IPS-20b (cell line): ENCODE data around the gene GNA12.

ENCODE experiments used
- H3K27ac ChIP-seq: one replicate; pipeline ENCODE4 v1.5.1; 2013; ENCODE audit warnings: low read length
- H3K27me3 ChIP-seq: 2 replicates; pipeline ENCODE4 v1.6.1; 2013; ENCODE audit warnings: mild to moderate bottlenecking, low read length, inconsistent platforms; ENCODE audit not compliant: insufficient read depth
- H3K36me3 ChIP-seq: 2 replicates; pipeline ENCODE4 v1.6.1; 2013; ENCODE audit warnings: low read depth, mild to moderate bottlenecking, inconsistent platforms, low read length, moderate library complexity; ENCODE audit not compliant: insufficient read depth
- H3K4me1 ChIP-seq: 2 replicates; pipeline ENCODE4 v1.6.1; 2013; ENCODE audit warnings: mild to moderate bottlenecking, control low read depth, inconsistent platforms, low read length, moderate library complexity; ENCODE audit not compliant: insufficient read depth
- H3K4me3 ChIP-seq: 2 replicates; pipeline ENCODE4 v1.5.1; 2013; ENCODE audit warnings: mild to moderate bottlenecking, low read length, inconsistent platforms
- H3K9ac ChIP-seq: 2 replicates; pipeline ENCODE4 v1.6.1; 2013; ENCODE audit warnings: low read depth, mild to moderate bottlenecking, inconsistent platforms, low read length, moderate library complexity
- H3K9me3 ChIP-seq: 2 replicates; pipeline ENCODE4 v1.6.1; 2013; ENCODE audit warnings: mild to moderate bottlenecking, low read depth, low read length, inconsistent platforms; ENCODE audit not compliant: insufficient read depth

The GNA12 gene

DNA sequence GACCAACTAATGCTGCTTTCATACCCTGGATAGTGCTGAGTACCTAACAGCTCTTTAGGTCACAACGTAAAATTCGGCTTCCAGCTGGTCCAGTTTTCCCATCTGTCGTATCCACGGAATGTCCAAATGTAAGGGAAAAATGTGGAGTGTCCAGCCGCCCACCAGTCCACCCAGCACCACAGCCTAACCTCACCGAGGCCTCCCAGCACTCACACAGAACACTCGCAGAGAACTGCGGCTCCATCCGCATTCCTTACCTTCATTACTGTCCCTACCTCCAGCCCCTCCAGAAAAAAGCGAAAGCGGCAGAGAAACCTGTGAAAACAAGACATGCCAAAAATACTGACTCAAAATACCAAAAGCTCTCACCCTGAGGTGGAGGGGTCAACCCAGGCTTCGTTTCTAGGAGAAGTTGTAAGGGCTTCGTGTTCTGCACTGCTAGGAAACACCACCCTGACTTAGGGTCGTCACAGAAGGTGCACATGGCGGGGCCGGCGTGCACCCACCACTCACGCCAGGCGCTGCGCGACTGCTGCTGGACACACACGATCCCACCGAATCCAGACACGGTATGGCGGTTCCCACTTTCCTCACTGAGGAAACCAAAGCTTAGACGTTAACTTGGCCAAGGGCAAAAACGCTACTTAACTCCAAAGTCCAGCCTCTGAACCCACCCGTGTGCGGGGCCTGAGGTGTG, 82.2 kb downstream of the GNA12 start:
- H3K4me3 ChIP-seq = no peak overlapping the region
- H3K36me3 ChIP-seq = peaks cover 13% of the 10 kb centered on the region
- no peak overlapping the region for H3K27ac ChIP-seq
- peaks cover 14% of the 10 kb centered on the region; the same call in 1 of the 2 replicates for H3K4me1 ChIP-seq
- no peaks in the 10 kb centered on the region for H3K9me3 ChIP-seq
- no peak overlapping the region for H3K9ac ChIP-seq
- H3K27me3 ChIP-seq = no peaks in the 10 kb centered on the region

DNA sequence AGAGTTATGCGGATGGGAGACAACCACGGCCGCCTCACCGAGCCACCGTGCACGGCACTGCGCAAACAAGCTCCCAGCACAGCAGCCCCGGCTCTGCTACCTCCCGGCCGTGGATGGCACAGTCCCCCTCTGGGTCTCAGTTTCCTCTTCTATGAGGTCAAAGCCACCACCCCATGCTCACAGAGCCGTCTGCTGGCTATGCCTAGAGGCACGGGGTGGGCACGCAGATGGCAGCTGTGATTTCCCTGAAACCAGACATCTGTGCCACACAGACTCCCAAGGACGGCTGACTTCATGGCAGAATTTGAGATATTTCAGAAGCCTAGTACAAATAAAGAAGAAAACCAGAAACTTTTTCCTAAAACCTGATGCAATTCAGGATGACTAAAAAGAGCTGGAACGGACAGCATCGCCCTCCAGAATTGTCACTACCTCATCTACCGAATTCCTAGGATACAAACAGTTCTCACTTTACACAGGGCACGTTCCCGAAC, 82.9 kb downstream of the GNA12 start:
- no peak overlapping the region for H3K9ac ChIP-seq
- no peaks in the 10 kb centered on the region for H3K27me3 ChIP-seq
- H3K27ac ChIP-seq = no peak overlapping the region
- H3K4me3 ChIP-seq = no peak overlapping the region
- H3K9me3 ChIP-seq = no peaks in the 10 kb centered on the region
- H3K4me1 ChIP-seq = peaks cover 14% of the 10 kb centered on the region; the same call in 1 of the 2 replicates
- peaks cover 13% of the 10 kb centered on the region for H3K36me3 ChIP-seq

DNA sequence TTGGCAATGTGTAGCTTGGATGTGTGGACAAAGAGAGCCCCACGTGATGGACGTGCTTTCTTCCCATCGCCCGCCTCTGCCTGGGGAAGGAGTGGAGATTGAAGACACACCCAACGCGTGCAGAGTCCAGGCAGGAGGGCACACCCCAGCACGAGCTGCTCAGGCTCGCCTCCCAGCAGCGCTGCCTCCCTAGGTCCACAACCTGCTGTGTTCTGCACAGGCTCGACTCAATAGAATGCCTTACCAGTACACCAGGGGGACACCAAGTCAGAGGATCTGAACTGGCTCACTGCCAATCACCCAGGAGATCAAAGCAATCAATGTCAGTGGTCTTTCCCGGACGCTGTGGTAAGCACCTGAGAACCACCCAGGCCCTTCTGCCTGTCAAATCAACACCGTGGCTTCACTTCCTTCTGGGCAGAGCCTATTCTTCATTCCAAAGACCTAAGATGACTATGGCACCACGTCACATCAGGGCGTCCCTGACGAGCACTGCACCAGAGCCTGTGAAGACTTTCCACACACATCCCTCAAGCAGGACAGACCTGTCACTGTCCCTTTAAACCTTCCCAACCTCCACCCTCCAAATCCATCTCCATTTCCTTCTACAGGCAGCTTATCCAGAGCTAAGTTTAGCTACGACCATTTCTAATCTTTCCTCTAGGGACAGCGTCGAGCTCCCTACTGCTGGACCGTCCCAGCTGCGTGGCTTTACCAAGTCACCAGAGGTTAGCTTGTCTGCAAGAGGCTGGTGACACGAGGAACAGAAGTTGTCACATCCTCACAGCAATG, 83.8 kb downstream of the GNA12 start:
- Histone ChIP-seq H3K27ac (no peak overlapping the region), H3K4me3 (no peak overlapping the region), H3K9me3 (no peaks in the 10 kb centered on the region), H3K4me1 (peaks cover 14% of the 10 kb centered on the region; the same call in 1 of the 2 replicates), H3K27me3 (no peaks in the 10 kb centered on the region), H3K36me3 (peaks cover 13% of the 10 kb centered on the region), H3K9ac (no peak overlapping the region)

DNA sequence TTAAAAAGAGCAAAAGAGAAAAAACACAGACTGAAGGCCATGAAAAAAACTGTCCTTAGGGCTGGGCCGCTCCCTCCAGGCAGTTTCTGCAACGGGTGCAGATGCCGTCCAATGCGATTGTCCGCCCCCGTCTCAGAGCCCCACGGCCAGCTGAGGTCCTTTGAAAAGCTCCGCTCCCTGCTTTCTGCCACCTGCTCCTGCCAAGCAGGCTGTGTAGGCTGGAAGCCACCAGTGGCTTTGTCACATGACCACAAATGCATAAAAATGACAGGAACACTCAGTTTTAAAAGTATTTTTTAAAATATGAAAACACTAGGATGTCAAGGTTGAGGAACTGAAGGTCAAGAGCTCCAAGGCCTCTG, 84.4 kb downstream of the GNA12 start:
- no peak overlapping the region for H3K4me3 ChIP-seq
- H3K9ac ChIP-seq = no peak overlapping the region
- peaks cover 13% of the 10 kb centered on the region for H3K36me3 ChIP-seq
- no peak overlapping the region for H3K27ac ChIP-seq
- H3K27me3 ChIP-seq = no peaks in the 10 kb centered on the region
- no peaks in the 10 kb centered on the region for H3K9me3 ChIP-seq
- peaks cover 14% of the 10 kb centered on the region; the same call in 1 of the 2 replicates for H3K4me1 ChIP-seq

DNA sequence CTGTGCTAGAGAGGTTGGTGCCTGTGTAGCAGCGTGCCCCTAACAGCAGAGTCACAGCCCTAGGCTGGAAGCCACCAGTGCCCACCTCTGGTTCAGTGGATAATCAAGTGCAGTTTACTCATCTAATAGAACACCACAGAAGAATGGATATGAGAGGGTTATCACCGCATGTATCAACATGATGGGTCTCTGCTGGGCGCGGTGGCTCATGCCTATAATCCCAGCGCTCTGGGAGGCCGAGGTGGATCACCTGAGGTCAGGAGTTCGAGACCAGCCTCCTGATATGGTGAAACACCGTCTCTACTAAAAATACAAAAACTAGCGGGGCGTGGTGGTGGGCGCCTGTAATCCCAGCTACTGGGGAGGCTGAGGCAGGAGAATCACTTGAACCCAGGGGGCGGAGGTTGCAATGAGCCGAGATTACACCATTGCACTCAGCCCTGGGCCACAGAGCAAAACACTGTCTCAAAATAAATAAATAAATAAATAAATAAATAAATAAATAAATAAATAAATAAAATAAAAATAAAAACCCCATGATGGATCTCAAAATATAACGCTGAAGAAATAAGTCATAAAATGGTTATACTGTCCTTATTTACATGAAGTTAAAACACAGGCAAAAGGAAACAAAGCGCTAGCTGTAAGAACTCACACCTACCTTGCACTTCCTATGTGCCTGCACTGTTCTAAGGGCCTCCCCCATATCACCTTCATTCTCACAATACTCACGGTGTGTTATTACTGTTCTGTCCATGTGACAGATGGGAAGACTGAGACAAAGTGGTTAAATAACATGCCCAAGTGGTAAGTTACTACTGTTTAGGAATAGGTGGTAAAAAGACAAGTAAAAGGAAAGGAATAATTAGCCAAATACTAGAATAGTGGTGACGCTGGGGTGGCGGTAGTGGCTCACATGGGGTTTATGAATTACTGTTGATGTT, 85.2 kb downstream of the GNA12 start:
- H3K36me3 ChIP-seq = peaks cover 13% of the 10 kb centered on the region
- no peak overlapping the region for H3K4me3 ChIP-seq
- peak overlapping the region; percentile 27 for H3K27ac ChIP-seq
- no peak overlapping the region for H3K9ac ChIP-seq
- no peaks in the 10 kb centered on the region for H3K9me3 ChIP-seq
- peaks cover 14% of the 10 kb centered on the region; the same call in 1 of the 2 replicates for H3K4me1 ChIP-seq
- H3K27me3 ChIP-seq = no peaks in the 10 kb centered on the region

DNA sequence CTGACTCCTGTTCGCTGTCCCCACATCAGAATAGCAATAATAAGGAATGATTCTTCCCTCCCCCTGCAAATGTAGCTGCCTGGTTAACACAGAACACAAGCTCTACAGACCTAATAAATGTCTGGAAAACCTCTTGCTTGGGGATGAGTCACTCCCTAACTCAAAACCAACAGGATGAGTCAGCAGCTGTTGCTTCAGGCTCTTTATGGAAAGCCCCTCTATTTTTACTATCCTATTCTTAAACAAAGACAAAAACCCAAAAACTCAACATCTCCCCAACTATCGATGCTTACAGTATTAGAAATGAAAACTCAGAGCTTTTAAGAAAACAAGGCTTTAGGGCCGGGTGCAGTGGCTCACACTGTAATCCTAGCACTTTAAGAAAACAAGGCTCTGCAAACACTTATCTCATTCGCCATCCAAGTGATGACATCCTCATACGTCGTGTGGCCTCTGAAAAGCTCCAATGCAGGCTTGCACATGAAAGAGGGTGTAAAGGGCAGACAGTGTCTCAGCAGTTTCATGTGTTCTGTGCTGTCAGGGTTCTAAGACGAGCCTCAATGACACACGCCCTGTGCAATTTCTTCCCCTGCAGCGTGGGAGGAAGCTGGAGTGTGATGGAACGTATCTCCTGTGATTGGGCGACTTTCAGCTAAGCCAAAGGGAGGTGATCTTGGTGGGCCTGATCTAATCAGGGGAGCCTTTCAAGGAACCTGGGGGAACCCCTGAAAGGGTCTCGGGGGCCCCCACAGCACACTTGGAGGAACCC, 86.0 kb downstream of the GNA12 start:
- H3K27me3 ChIP-seq = no peaks in the 10 kb centered on the region
- no peak overlapping the region for H3K4me3 ChIP-seq
- no peaks in the 10 kb centered on the region for H3K9me3 ChIP-seq
- H3K36me3 ChIP-seq = peaks cover 13% of the 10 kb centered on the region
- H3K27ac ChIP-seq = peak overlapping the region; percentile 27
- peaks cover 14% of the 10 kb centered on the region; the same call in 1 of the 2 replicates for H3K4me1 ChIP-seq
- peak overlapping the region; percentile 19; the same call in 1 of the 2 replicates for H3K9ac ChIP-seq

DNA sequence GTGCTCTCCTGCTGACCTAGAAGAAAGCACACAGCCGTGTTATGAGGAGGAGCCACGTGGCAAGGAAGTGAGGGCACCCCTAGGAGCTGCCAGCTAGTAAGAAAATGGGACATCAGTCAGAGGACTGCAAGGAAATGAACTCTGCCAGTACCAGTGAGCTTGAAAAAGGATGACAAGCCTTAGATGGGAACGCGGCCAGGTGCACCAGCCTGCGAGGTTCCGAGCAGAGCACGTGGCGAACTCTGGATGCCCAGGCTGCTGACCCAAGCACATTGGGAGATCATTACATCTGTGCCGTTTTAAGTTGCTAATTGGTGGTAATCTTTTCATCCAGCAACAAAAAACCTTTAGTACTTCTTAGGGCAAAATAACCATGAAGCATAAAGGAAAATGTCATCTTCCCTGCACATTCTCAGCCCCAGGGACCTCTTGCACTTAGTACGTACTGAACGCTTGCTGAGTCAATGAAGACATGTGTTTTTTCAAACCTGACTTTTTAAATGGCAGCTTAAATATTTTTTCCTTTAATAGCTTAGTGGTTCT, 86.7 kb downstream of the GNA12 start:
- H3K4me1 ChIP-seq = peaks cover 14% of the 10 kb centered on the region; the same call in 1 of the 2 replicates
- no peak overlapping the region for H3K4me3 ChIP-seq
- no peaks in the 10 kb centered on the region for H3K27me3 ChIP-seq
- H3K9me3 ChIP-seq = no peaks in the 10 kb centered on the region
- no peak overlapping the region for H3K27ac ChIP-seq
- H3K9ac ChIP-seq = peak overlapping the region; percentile 19; the same call in 1 of the 2 replicates
- H3K36me3 ChIP-seq = peaks cover 13% of the 10 kb centered on the region

DNA sequence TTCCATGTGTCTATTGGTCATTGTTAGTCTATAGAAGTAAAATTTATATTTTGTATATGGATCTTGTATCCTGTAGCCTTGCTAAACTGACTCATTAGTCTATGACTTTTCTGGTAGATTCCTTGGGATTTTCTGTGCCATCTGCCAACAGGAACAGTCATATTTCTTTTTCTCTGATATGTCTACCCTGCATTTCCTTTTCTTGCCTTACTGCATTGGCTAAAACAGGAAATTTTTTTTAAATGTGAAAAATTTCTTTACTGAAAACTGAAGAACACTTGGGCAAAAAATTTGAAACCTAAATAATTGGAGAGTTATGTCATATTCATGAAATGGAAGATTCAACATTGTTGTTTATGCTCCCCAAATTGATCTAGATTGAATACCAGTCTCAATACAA, 88.6 kb downstream of the GNA12 start:
- Histone ChIP-seq H3K27me3 (no peaks in the 10 kb centered on the region), H3K4me3 (no peak overlapping the region), H3K27ac (no peak overlapping the region), H3K4me1 (peaks cover 21% of the 10 kb centered on the region; the same call in 1 of the 2 replicates), H3K36me3 (peaks cover 3% of the 10 kb centered on the region; the same call in 1 of the 2 replicates), H3K9ac (no peak overlapping the region), H3K9me3 (no peaks in the 10 kb centered on the region)

DNA sequence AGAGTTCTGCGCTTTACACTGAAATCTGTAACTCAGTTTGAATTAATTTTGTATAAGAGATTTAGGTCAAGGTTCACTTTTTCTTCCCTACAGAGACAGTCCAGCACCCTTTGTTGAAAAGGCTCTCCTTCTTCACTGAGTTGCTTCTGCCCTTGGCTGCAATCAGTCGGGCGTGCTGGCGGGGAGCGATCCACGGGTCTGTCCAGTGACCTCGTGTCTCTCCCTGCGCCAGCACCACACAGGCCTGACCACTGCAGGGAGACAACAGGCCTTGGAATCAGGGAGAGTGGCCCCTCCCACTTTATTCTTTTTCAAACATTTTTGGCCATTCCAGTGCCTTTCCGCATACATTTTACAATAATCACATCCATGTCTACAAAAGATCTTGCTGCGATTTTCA, 89.2 kb downstream of the GNA12 start:
- Histone ChIP-seq H3K27ac (no peak overlapping the region), H3K4me1 (peaks cover 21% of the 10 kb centered on the region; the same call in 1 of the 2 replicates)

DNA sequence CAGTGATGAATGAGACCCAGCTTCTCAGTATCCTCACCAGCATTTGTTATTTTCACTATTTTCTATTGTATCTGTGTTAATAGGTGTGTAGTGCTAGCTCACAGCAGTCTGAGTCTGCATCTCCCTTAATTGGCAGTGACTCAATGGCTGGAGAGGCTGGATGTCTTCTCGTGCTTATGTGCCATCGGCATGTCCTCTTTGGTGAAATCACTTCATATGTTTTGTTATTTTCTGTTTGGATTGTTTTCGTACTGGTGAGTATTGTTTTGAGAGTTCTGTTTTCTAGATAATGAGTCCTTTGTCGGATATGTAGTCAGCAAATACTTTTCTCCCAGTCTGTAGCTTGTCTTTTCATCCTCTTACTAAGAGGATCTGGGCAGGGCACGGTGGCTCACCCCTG, 90.0 kb downstream of the GNA12 start:
- no peak overlapping the region for H3K4me3 ChIP-seq
- no peaks in the 10 kb centered on the region for H3K36me3 ChIP-seq
- no peaks in the 10 kb centered on the region for H3K27me3 ChIP-seq
- peaks cover 21% of the 10 kb centered on the region; the same call in 1 of the 2 replicates for H3K4me1 ChIP-seq
- no peak overlapping the region for H3K9ac ChIP-seq
- H3K27ac ChIP-seq = no peak overlapping the region
- no peaks in the 10 kb centered on the region for H3K9me3 ChIP-seq

More for the DNA sequence above, 89.2 kb downstream of the GNA12 start:
- peaks cover 3% of the 10 kb centered on the region; the same call in 1 of the 2 replicates for H3K36me3 ChIP-seq
- H3K9ac ChIP-seq = no peak overlapping the region
- H3K9me3 ChIP-seq = no peaks in the 10 kb centered on the region
- no peak overlapping the region for H3K4me3 ChIP-seq
- no peaks in the 10 kb centered on the region for H3K27me3 ChIP-seq
